ENCODE measurements around the gene ADGRV1.

- TF ChIP-seq CTCF (IDR thresholded peaks at IDR 0.05) (no peak), ZFX (IDR thresholded peaks at IDR 0.05; ENCODE audit: borderline replicate concordance) (no peak)
Measured at GRCh38 chr5:90548069-90548593, 10.5 kb upstream of the ADGRV1 start.

Data from 22Rv1 (cell line).